H1 (cell line): ENCODE results near the gene RNMT.

Experiments
- CHD1 ChIP-seq: IDR thresholded peaks from 2 replicates; pipeline ENCODE4 v1.6.1; 2012; ENCODE audit warnings: low read depth, low read length, improper control_type of control experiment
- CHD2 ChIP-seq: IDR thresholded peaks from 2 replicates; pipeline ENCODE4 v1.6.1; 2012; ENCODE audit warnings: low read length, improper control_type of control experiment
- CTCF ChIP-seq, 3 experiments: IDR thresholded peaks; 1 replicate in 2 of 3; 2 replicates in 1 of 3; pipeline versions ENCODE4 v1.5.1 to v1.6.1; 2011; ENCODE audit warnings: low read length in 3 of 3, mild to moderate bottlenecking in 3 of 3, inconsistent platforms in 2 of 3, low read depth in 1 of 3, moderate library complexity in 1 of 3; ENCODE audit not compliant: insufficient read depth in 1 of 3; ENCODE audit errors: control extremely low read depth in 1 of 3
- EZH2 ChIP-seq: fragments of 200-600 bp; sonication (generic); IDR thresholded peaks from 2 replicates; pipeline ENCODE4 v1.7.1; 2012; ENCODE audit warnings: low read depth, mild to moderate bottlenecking, moderate library complexity, low read length, inconsistent platforms; ENCODE audit not compliant: severe bottlenecking
- KDM1A ChIP-seq: fragments of 200-600, 300-600 bp; sonication (generic); IDR thresholded peaks from 2 replicates; pipeline ENCODE4 v1.7.1; 2016; ENCODE audit warnings: mild to moderate bottlenecking, low read length, borderline replicate concordance
- MAX ChIP-seq: IDR thresholded peaks from 2 replicates; pipeline ENCODE4 v1.6.1; 2012; ENCODE audit warnings: inconsistent platforms
- NANOG ChIP-seq: IDR thresholded peaks from 2 replicates; pipeline ENCODE4 v1.6.1; 2011; ENCODE audit warnings: low read length, low read depth, mild to moderate bottlenecking, inconsistent platforms; ENCODE audit not compliant: insufficient read depth, poor library complexity, severe bottlenecking
- POLR2A ChIP-seq, 2 experiments: IDR thresholded peaks; 1 replicate in 1 of 2; 2 replicates in 1 of 2; pipeline ENCODE4 v1.6.1; 2011; ENCODE audit warnings: low read depth in 2 of 2, low read length in 2 of 2, mild to moderate bottlenecking in 2 of 2; ENCODE audit errors: control extremely low read depth in 1 of 2
- POLR2AphosphoS5 ChIP-seq: IDR thresholded peaks from 2 replicates; pipeline ENCODE4 v1.6.1; 2011; ENCODE audit warnings: low read depth, low read length
- SAP30 ChIP-seq: fragments of 300-600 bp; sonication (generic); IDR thresholded peaks from 2 replicates; pipeline ENCODE4 v1.7.1; 2012; ENCODE audit warnings: low read length, moderate library complexity, mild to moderate bottlenecking, inconsistent platforms; ENCODE audit not compliant: insufficient read depth, insufficient replicate concordance
- TBP ChIP-seq: IDR thresholded peaks from 2 replicates; pipeline ENCODE4 v1.6.1; 2011; ENCODE audit warnings: low read depth, low read length, improper control_type of control experiment
- ZNF274 ChIP-seq: IDR thresholded peaks from 2 replicates; pipeline ENCODE4 v1.7.0; 2012; ENCODE audit warnings: low read length, borderline replicate concordance; ENCODE audit errors: extremely low read depth

GRCh38 chr18:13810950-13811485 lies 84.5 kb downstream of the RNMT start:
- TF ChIP-seq CTCF (IDR thresholded peaks at IDR 0.05; ENCODE audit: control extremely low read depth in 1 of 3, insufficient read depth in 1 of 3, low read depth in 1 of 3, low read length in 3 of 3): no peak
- no peak for TF ChIP-seq POLR2AphosphoS5
- no peak for TF ChIP-seq CHD2
- no peak for TF ChIP-seq CHD1
- no peak for TF ChIP-seq TBP
- no peak for TF ChIP-seq SAP30
- TF ChIP-seq ZNF274: no peak
- no peak for TF ChIP-seq POLR2A (IDR thresholded peaks at IDR 0.05; ENCODE audit: control extremely low read depth in 1 of 2, low read depth in 2 of 2, low read length in 2 of 2)
- TF ChIP-seq MAX: no peak
- TF ChIP-seq EZH2: no peak
- no peak for TF ChIP-seq KDM1A
- no peak for TF ChIP-seq NANOG
